Colonic mucosa (tissue), 4 donors: ENCODE measurements around the gene PLEKHJ1. TPM values are rescaled to one million over a fixed set of nuclear protein-coding genes. Genes with fewer than 3 reads are reported as not detected.

ENCODE experiments used
- DNase-seq: peaks from one replicate; pipeline ENCODE4 v3.0.0-alpha.2; 2020
- H3K27ac ChIP-seq: fragments of 200-600 bp; one replicate; pipeline ENCODE4 v1.8.0; 2021
- H3K27me3 ChIP-seq: fragments of 200-600 bp; one replicate; pipeline ENCODE4 v1.8.0; 2021
- H3K36me3 ChIP-seq: fragments of 200-600 bp; one replicate; pipeline ENCODE4 v1.8.0; 2021
- H3K4me1 ChIP-seq: fragments of 200-600 bp; one replicate; pipeline ENCODE4 v1.8.0; 2021; ENCODE audit warnings: mild to moderate bottlenecking
- H3K4me3 ChIP-seq: fragments of 200-600 bp; one replicate; pipeline ENCODE4 v1.8.0; 2021
- H3K9ac ChIP-seq, 2 donors: one replicate each; pipeline ENCODE4 v1.7.0; 2013; ENCODE audit warnings: control low read depth in 2 of 2, low read depth in 2 of 2, low read length in 2 of 2
- H3K9me3 ChIP-seq: fragments of 200-600 bp; one replicate; pipeline ENCODE4 v1.8.0; 2021
- intact Hi-C: fragments of 100-400 bp; cut with DNase I; formaldehyde crosslinking; loops from one replicate; pipeline ENCODE4 v1.14.1; 2022
- total RNA-seq, 2 donors: library from RNA; stranded (reverse); fragmentation: NEBNext Ultra II Directional in 1 of 2; extraction: Animal tissue kit (Norgen Biotek cat#: 25700) in 1 of 2; gene quantifications; one replicate each; pipeline ENCODE4 v1.2.1, GENCODE V29; 2021
- TF ChIP-seq, protein P1 (sequence below): fragments of 200-600 bp; IDR thresholded peaks from one replicate; pipeline ENCODE4 v1.8.0; 2022; ENCODE audit warnings: antibody characterized with exemption, mild to moderate bottlenecking
- donor health status: healthy.
- donor health status: DM: no; HTN: no; CAD: no.
- donor health status: DM: no; HTN: no; CAD: no.

PLEKHJ1 gene
- total RNA-seq, 2 donors from 2014 or later = 176 to 238 TPM

DNA sequence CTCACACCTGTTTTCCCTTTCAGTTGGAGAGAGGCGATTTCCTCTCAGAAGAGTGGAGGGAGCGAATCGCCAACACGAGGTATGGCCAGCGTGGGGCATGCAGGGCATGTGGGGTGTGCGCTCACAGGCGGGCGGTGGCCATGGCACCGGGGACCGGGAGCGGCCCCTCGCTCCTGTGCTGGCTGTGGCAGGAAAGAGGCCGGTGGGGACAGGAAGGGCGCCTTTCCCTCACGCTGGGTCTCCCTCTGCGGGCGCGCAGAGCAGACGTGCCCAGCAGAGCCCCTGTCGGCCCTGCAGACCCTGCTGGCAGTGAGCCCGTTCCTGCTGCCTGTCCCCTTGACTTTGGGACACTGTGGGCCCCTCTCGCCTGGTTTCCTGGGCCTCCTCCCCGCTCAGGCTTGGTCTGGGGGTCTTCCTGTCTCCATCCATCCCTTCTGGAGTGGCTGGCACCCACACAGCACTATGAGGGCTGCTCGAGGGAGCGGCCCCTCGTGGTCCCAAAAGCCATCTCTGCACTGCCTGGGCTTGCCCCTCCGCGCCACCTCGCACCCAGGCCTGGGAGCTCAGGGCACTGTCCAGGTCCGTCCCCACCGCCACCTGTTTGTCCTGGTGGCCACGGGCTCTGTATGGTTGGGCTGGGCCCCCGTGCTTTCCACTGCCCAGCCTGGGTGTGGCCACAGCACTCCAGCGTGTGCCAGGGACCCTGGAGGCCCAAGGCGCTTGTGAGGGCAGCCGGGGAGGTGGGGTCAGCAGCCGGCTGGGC, 36.1 kb downstream of the PLEKHJ1 start:
- Histone ChIP-seq H3K36me3 (peaks cover 5% of the 10 kb centered on the region), H3K27me3 (no peaks in the 10 kb centered on the region), H3K9me3 (no peaks in the 10 kb centered on the region), H3K4me1 (no peaks in the 10 kb centered on the region), H3K9ac (no peak overlapping the region), H3K4me3 (no peak overlapping the region), H3K27ac (no peak overlapping the region)
- intact Hi-C loops = no loop called here
- DNase-seq = no peak
- TF ChIP-seq, protein P1, sequence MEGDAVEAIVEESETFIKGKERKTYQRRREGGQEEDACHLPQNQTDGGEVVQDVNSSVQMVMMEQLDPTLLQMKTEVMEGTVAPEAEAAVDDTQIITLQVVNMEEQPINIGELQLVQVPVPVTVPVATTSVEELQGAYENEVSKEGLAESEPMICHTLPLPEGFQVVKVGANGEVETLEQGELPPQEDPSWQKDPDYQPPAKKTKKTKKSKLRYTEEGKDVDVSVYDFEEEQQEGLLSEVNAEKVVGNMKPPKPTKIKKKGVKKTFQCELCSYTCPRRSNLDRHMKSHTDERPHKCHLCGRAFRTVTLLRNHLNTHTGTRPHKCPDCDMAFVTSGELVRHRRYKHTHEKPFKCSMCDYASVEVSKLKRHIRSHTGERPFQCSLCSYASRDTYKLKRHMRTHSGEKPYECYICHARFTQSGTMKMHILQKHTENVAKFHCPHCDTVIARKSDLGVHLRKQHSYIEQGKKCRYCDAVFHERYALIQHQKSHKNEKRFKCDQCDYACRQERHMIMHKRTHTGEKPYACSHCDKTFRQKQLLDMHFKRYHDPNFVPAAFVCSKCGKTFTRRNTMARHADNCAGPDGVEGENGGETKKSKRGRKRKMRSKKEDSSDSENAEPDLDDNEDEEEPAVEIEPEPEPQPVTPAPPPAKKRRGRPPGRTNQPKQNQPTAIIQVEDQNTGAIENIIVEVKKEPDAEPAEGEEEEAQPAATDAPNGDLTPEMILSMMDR = no peak

DNA sequence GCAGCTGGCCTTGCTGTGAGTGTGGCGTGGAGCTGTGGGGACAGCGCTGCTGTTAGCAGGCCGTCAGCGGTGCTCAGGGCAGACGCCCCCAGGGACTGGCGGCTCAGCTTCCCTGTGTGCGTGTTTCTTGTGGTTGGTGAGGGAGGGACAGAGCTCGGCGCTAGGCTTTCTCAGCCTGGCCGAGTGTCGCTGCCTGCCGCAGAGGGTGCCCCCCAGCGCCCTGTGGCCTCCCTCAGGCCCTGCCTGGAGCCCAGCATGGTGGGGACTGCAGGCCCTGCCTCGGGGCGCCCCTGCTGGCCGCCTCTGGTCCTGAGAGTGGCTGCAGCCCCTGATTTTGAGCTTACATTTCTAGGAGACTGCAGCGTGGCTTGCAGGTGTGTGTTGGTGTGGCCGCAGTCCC, 36.9 kb downstream of the PLEKHJ1 start:
- H3K9ac ChIP-seq = no peak overlapping the region
- no peaks in the 10 kb centered on the region for H3K9me3 ChIP-seq
- H3K4me3 ChIP-seq = no peak overlapping the region
- peaks cover 5% of the 10 kb centered on the region for H3K36me3 ChIP-seq
- H3K4me1 ChIP-seq = no peaks in the 10 kb centered on the region
- no peak overlapping the region for H3K27ac ChIP-seq
- H3K27me3 ChIP-seq = no peaks in the 10 kb centered on the region
- TF ChIP-seq, protein P1 = no peak
- DNase-seq = no peak
- intact Hi-C loops = no loop called here

DNA sequence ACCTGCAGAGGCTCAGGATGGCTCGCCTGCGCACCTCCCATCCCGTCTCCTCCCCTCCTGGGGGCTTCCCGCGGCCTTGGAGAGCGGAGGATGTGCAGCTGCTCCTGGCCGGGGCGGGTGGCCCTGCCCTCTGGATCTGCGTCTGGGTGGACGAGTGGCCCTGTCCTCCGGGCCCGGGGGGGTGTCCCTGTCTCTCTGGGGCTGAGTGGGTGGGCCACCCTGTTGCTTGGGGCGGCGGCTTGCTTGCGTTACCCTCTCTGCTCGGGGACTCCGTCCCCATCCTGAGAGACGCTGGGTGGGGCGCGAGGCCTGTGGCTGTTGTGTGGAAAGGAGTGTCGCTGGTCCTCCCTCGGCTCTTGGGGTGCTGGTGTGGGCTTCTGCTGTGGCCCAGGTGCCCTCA, 37.8 kb downstream of the PLEKHJ1 start:
- TF ChIP-seq, protein P1 = no peak

DNA sequence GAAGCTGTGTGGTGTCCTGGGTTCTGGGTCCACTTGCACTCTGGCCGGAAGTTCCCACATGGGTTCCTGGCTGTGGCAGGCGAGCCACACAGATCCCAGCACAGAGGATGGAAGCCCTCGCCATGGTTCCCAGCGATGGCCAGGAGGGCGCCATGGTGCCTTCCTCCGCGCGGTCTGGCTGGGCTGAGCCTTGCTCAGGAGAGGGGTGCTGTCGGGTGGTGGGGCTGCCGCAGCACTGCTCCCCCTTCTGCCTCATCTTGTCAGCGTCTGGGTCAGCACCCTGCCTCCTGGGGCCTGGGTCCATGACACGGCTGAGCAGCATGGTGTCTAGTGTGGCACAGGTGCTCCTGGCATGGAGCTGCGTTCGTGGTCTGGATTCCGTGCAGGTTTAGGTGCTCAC, 38.9 kb downstream of the PLEKHJ1 start:
- no peaks in the 10 kb centered on the region for H3K27me3 ChIP-seq
- no peak overlapping the region for H3K9ac ChIP-seq
- H3K27ac ChIP-seq = no peak overlapping the region
- peaks cover 5% of the 10 kb centered on the region for H3K36me3 ChIP-seq
- H3K9me3 ChIP-seq = no peaks in the 10 kb centered on the region
- no peak for DNase-seq
- H3K4me3 ChIP-seq = no peak overlapping the region
- H3K4me1 ChIP-seq = no peaks in the 10 kb centered on the region
- TF ChIP-seq, protein P1 = no peak
- intact Hi-C loops = no loop called here

More for the DNA sequence above, 37.8 kb downstream of the PLEKHJ1 start:
- Histone ChIP-seq H3K4me3 (no peak overlapping the region), H3K9ac (no peak overlapping the region), H3K4me1 (no peaks in the 10 kb centered on the region), H3K9me3 (no peaks in the 10 kb centered on the region), H3K36me3 (peaks cover 5% of the 10 kb centered on the region), H3K27me3 (no peaks in the 10 kb centered on the region), H3K27ac (no peak overlapping the region)
- no peak for DNase-seq
- intact Hi-C loops = no loop called here

DNA sequence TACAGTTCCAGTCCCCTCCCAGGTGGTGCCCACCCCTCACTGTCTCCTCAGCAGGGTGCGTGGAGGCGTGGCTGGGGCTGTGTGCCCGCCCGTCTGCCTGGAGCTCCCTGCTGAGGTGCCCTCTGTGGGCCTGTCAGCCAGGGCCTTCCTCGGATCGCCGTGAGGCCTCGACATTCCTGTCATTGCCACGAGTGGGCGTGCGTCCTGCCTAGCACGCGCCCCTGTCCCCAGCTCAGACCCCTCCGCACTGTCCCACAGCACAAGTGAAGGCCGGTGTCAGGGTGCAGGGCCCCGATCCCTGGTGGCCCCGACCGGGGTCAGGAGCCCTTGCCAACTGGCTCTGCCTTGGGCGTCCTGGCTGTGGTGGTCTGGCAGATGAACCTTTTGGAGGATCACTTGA, 40.2 kb downstream of the PLEKHJ1 start:
- H3K27ac ChIP-seq = no peak overlapping the region
- H3K9ac ChIP-seq = no peak overlapping the region
- H3K4me1 ChIP-seq = no peaks in the 10 kb centered on the region
- no peak for DNase-seq
- H3K27me3 ChIP-seq = no peaks in the 10 kb centered on the region
- TF ChIP-seq, protein P1 = no peak
- intact Hi-C loops = no loop called here
- no peak overlapping the region for H3K4me3 ChIP-seq
- no peaks in the 10 kb centered on the region for H3K36me3 ChIP-seq
- H3K9me3 ChIP-seq = no peaks in the 10 kb centered on the region
